Loucy (cell line): Measurements from ENCODE around the gene LMAN2L.

Experiments
- CTCF ChIP-seq: fragments of 200-600 bp; sonication (generic); conservative IDR thresholded peaks from 2 replicates; pipeline ENCODE4 v1.5.1; 2014; ENCODE audit warnings: mild to moderate bottlenecking, antibody characterized with exemption, low read length
- EZH2phosphoT487 ChIP-seq: fragments of 200-600 bp; IDR thresholded peaks from 2 replicates; pipeline ENCODE4 v1.6.1; 2018; ENCODE audit warnings: antibody characterized with exemption, mild to moderate bottlenecking, moderate library complexity, borderline replicate concordance

GRCh38 chr2:96789245-96789617, 49.4 kb upstream of the LMAN2L start:
- TF ChIP-seq CTCF = no peak
- no peak for TF ChIP-seq EZH2phosphoT487
